Endothelial cell of umbilical vein (primary cell): Measurements from ENCODE around the gene PLXNA4. TPM values are rescaled to one million over a fixed set of nuclear protein-coding genes. Genes with fewer than 3 reads are reported as not detected.

Source experiments
- BruUV-seq: library from RNA; stranded (reverse); fragments of 400-500 nt; replicated peaks from 2 replicates; lab custom pipeline; 2021; lab: Mats Ljungman, UMichigan
- CTCF ChIA-PET: fragments of 300-600, 350-600 bp; sonication (Branson Sonifier 250); formaldehyde crosslinking; loops from one replicate; lab custom pipeline; 2021; ENCODE audit warnings: antibody characterized with exemption, inconsistent platforms; lab: Charles Lee
- POLR2A ChIA-PET: fragments of 300-600, 350-600 bp; sonication (Branson Sonifier 250); formaldehyde crosslinking; loops from one replicate; lab custom pipeline; 2021; ENCODE audit warnings: antibody characterized with exemption, inconsistent platforms; lab: Charles Lee
- DNase-seq: peaks from one replicate; pipeline ENCODE4 v3.0.0-alpha.2; 2011; ENCODE audit warnings: low read depth, low spot score
- FAIRE-seq: peaks from 2 replicates; lab custom pipeline; 2011; peaks lifted over from hg19 to GRCh38; lab: Jason Lieb, UNC
- H2AFZ ChIP-seq: 2 replicates; pipeline ENCODE4 v1.6.0; 2012; ENCODE audit warnings: low read depth, low read length, control low read depth, inconsistent platforms
- H3K27ac ChIP-seq: 2 replicates; pipeline ENCODE4 v1.5.1; 2011; ENCODE audit warnings: low read depth, mild to moderate bottlenecking, control low read depth, low read length, moderate library complexity; ENCODE audit not compliant: insufficient read depth
- H3K27me3 ChIP-seq, 2 experiments: 2 replicates each; pipeline versions ENCODE4 v1.6.0 to v1.6.1; 2011; ENCODE audit warnings: low read length in 2 of 2, mixed read lengths in 1 of 2; ENCODE audit not compliant: control insufficient read depth in 2 of 2, insufficient read depth in 2 of 2
- H3K36me3 ChIP-seq, 2 experiments: 2 replicates in 1 of 2; 3 replicates in 1 of 2; pipeline ENCODE4 v1.5.1; 2011; ENCODE audit warnings: low read length in 2 of 2, mild to moderate bottlenecking in 1 of 2, moderate library complexity in 1 of 2; ENCODE audit not compliant: control insufficient read depth in 2 of 2, insufficient read depth in 2 of 2; ENCODE audit errors: extremely low read depth in 1 of 2
- H3K4me1 ChIP-seq: 3 replicates; pipeline ENCODE4 v1.5.1; 2011; ENCODE audit warnings: mild to moderate bottlenecking, low read length; ENCODE audit not compliant: control insufficient read depth, insufficient read depth; ENCODE audit errors: extremely low read depth
- H3K4me2 ChIP-seq: 2 replicates; pipeline ENCODE4 v1.6.1; 2011; ENCODE audit warnings: low read length, control low read depth, mixed read lengths; ENCODE audit not compliant: insufficient read depth
- H3K4me3 ChIP-seq, 3 experiments: fragments of 200-600 bp in 1 of 3; sonication (generic), shearing (Covaris generic) in 1 of 3; replicated peaks in 1 of 3; 2 replicates each; pipeline ENCODE4 v1.5.1; 2011 to 2016; ENCODE audit warnings: control low read depth in 3 of 3, low read length in 3 of 3, mild to moderate bottlenecking in 2 of 3, inconsistent platforms in 1 of 3, low read depth in 1 of 3, moderate library complexity in 1 of 3; ENCODE audit not compliant: insufficient read depth in 1 of 3
- H3K79me2 ChIP-seq: 2 replicates; pipeline ENCODE4 v1.6.0; 2012; ENCODE audit warnings: low read length, inconsistent platforms; ENCODE audit not compliant: control insufficient read depth, insufficient read depth
- H3K9ac ChIP-seq: replicated peaks from 2 replicates; pipeline ENCODE3; 2011; ENCODE audit warnings: low read length, control low read depth; ENCODE audit not compliant: insufficient read depth; ENCODE audit errors: extremely low read depth
- H3K9me1 ChIP-seq: replicated peaks from 3 replicates; pipeline ENCODE4 v1.6.0; 2011; ENCODE audit warnings: mild to moderate bottlenecking, low read length; ENCODE audit not compliant: control insufficient read depth, insufficient read depth; ENCODE audit errors: extremely low read depth
- H3K9me3 ChIP-seq: replicated peaks from 2 replicates; pipeline ENCODE4 v1.5.1; 2012; ENCODE audit warnings: low read length, inconsistent platforms; ENCODE audit not compliant: control insufficient read depth, insufficient read depth
- H4K20me1 ChIP-seq: replicated peaks from 2 replicates; pipeline ENCODE3; 2011; ENCODE audit warnings: mild to moderate bottlenecking, low read length; ENCODE audit not compliant: control insufficient read depth, insufficient read depth; ENCODE audit errors: extremely low read depth
- CTCF ChIP-seq, 2 donors: IDR thresholded peaks; 1 replicate in 1 of 2; 2 replicates in 1 of 2; pipeline ENCODE4 v1.5.1; 2011; ENCODE audit warnings: low read length in 2 of 2, mild to moderate bottlenecking in 2 of 2, moderate library complexity in 2 of 2, control low read depth in 1 of 2, inconsistent platforms in 1 of 2, low read depth in 1 of 2; ENCODE audit not compliant: insufficient read depth in 1 of 2; ENCODE audit errors: extremely low read depth in 1 of 2
- EZH2 ChIP-seq: IDR thresholded peaks from 2 replicates; pipeline ENCODE4 v1.6.1; 2012; ENCODE audit warnings: borderline replicate concordance, low read depth, mild to moderate bottlenecking, moderate library complexity, low read length, inconsistent platforms; ENCODE audit not compliant: severe bottlenecking
- FOS ChIP-seq: IDR thresholded peaks from 2 replicates; pipeline ENCODE4 v1.6.1; 2011; ENCODE audit warnings: mild to moderate bottlenecking, low read length, moderate library complexity, borderline replicate concordance; ENCODE audit not compliant: insufficient read depth
- GATA2 ChIP-seq: IDR thresholded peaks from 2 replicates; pipeline ENCODE4 v1.7.0; 2011; ENCODE audit warnings: low read depth, mild to moderate bottlenecking, moderate library complexity, mixed read lengths, low read length; ENCODE audit not compliant: insufficient read length, insufficient read depth
- JUN ChIP-seq: IDR thresholded peaks from 2 replicates; pipeline ENCODE4 v1.6.1; 2011; ENCODE audit warnings: borderline replicate concordance, low read depth; ENCODE audit not compliant: insufficient read length, insufficient read depth
- MAX ChIP-seq: IDR thresholded peaks from 2 replicates; pipeline ENCODE4 v1.6.1; 2011; ENCODE audit not compliant: insufficient read depth, insufficient read length
- MYC ChIP-seq: IDR thresholded peaks from one replicate; pipeline ENCODE4 v1.6.1; 2011; ENCODE audit warnings: mild to moderate bottlenecking, low read depth, low read length
- POLR2A ChIP-seq: IDR thresholded peaks from 2 replicates; pipeline ENCODE4 v1.6.1; 2012; ENCODE audit warnings: low read depth, mild to moderate bottlenecking, control low read depth, low read length
- POLR2AphosphoS5 ChIP-seq: IDR thresholded peaks from 2 replicates; pipeline ENCODE4 v1.6.1; 2012; ENCODE audit warnings: low read depth, mild to moderate bottlenecking, control low read depth, low read length, moderate library complexity; ENCODE audit not compliant: insufficient read depth
- dilution Hi-C: fragments of 300-500 bp; cut with MboI; formaldehyde crosslinking; loops from one replicate; pipeline ENCODE4 v1.15.0; 2019; ENCODE audit warnings: low sequenced_read_pairs; ENCODE audit not compliant: extremely low pct_ligation_motif_present
- intact Hi-C: fragments of 100-400 bp; cut with micrococcal nuclease; formaldehyde crosslinking; loops from one replicate; pipeline ENCODE4 v1.10.0; 2022
- polyA plus RNA-seq, 4 experiments: library from polyadenylated mRNA; depleted of rRNA in 3 of 4; stranded (reverse) in 3 of 4; unstranded in 1 of 4; fragments of >200 nt; gene quantifications; 2 replicates each; pipeline versions ENCODE4 v1.2.1 to v1.2.3, GENCODE V29; 2011 to 2012; ENCODE audit warnings: missing spikeins in 1 of 4
- total RNA-seq: library from RNA; stranded (reverse); gene quantifications from 2 replicates; pipeline ENCODE4 v1.2.3, GENCODE V29; 2021

The PLXNA4 gene
- total and polyA plus RNA-seq, 2 donors (not counting 3 experiments of a cell fraction or from before 2014, with no cell fraction given), result 12.1 to 20.4 TPM

- H2AFZ ChIP-seq, result no peak overlapping the region
- no peak overlapping the region for H3K9ac ChIP-seq
- no peaks in the 10 kb centered on the region for H4K20me1 ChIP-seq
- no peak for DNase-seq
- no peak overlapping the region for H3K27ac ChIP-seq
- no peaks in the 10 kb centered on the region for H3K9me3 ChIP-seq
- TF ChIP-seq POLR2AphosphoS5 (no peak), FOS (no peak), MAX (no peak), GATA2 (no peak), JUN (no peak), MYC (no peak), EZH2 (no peak), CTCF (IDR thresholded peaks at IDR 0.05; ENCODE audit: extremely low read depth in 1 of 2, insufficient read depth in 1 of 2, low read depth in 1 of 2, low read length in 2 of 2) (no peak), POLR2A (no peak)
- H3K36me3 ChIP-seq, result peaks cover 0 to 48% of the 10 kb centered on the region in 2 experiments
- intact Hi-C loops (no loop called here), dilution Hi-C loops (no loop called here)
- no peak overlapping the region for H3K4me3 ChIP-seq
- peaks cover 11% of the 10 kb centered on the region for H3K4me1 ChIP-seq
- POLR2A ChIA-PET, result no interaction called here
- no peak for FAIRE-seq
- CTCF ChIA-PET, result no interaction called here
- H3K27me3 ChIP-seq, result no peaks in the 10 kb centered on the region
- no peaks in the 10 kb centered on the region for H3K9me1 ChIP-seq
- no peaks in the 10 kb centered on the region for H3K79me2 ChIP-seq
- no TSS peak for BruUV-seq
- no peak overlapping the region for H3K4me2 ChIP-seq
Observed at GRCh38 chr7:132135746-132136385, 440.4 kb downstream of the PLXNA4 start.
